ENCODE measurements around the gene CCDC124. TPM values are rescaled to one million over a fixed set of nuclear protein-coding genes. Genes with fewer than 3 reads are reported as not detected.

The CCDC124 gene
- total RNA-seq, 4 donors from 2014 or later: 73.1 to 110 (median 81.5) TPM

DNA sequence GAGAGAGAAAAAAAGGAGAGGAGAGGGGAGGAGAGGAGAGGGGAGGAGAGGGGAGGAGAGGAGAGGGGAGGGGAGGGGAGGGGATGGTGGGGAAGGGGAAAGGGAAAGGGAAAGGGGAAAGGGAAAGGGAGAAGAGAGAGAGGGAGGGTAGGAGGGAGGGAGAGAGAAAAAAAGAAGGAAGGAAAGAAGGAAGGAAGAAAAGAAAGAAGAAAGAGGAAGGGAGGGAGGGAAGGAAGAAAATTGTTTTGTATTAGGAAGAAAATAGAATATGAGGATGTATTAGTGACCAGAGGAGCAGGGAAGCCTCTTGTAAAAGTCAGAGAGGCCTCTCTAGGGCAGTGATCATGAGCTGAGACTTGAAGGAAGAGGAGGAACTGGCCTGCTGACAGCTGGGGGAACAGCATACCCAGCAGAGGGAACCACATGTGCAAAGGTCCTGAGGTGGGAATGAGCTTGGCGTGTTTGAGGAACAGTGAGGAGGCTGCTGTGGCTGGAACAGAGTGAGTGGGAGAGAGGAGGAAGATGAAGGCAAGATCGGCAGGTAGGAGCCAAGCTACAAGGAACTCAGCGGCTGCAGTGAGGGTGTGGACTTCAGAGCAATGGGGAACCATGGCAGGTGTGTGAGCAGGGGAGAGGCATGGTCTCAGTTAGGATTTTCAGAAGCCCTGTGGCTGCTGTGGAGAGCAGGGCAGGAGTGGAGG is 24.5 kb downstream of the CCDC124 start:
- no peaks in the 10 kb centered on the region for H3K36me3 ChIP-seq
- intact Hi-C loops (cut with DNase I; ENCODE audit: low total_unique reads): no loop called here
- no peak overlapping the region for H3K4me3 ChIP-seq
- ATAC-seq (no peak), DNase-seq (no peak)
- in situ Hi-C loops (cut with MboI; ENCODE audit: low sequenced_read_pairs in 4 of 4): no loop called here
- H3K27me3 ChIP-seq: peaks cover 44 to 56% (median 49%) of the 10 kb centered on the region in 3 donors
- H3K9me3 ChIP-seq: no peaks in the 10 kb centered on the region
- no peak overlapping the region for H3K27ac ChIP-seq
- H3K4me1 ChIP-seq: peaks cover 0 to 3% of the 10 kb centered on the region in 2 donors
- TF ChIP-seq, protein P1, sequence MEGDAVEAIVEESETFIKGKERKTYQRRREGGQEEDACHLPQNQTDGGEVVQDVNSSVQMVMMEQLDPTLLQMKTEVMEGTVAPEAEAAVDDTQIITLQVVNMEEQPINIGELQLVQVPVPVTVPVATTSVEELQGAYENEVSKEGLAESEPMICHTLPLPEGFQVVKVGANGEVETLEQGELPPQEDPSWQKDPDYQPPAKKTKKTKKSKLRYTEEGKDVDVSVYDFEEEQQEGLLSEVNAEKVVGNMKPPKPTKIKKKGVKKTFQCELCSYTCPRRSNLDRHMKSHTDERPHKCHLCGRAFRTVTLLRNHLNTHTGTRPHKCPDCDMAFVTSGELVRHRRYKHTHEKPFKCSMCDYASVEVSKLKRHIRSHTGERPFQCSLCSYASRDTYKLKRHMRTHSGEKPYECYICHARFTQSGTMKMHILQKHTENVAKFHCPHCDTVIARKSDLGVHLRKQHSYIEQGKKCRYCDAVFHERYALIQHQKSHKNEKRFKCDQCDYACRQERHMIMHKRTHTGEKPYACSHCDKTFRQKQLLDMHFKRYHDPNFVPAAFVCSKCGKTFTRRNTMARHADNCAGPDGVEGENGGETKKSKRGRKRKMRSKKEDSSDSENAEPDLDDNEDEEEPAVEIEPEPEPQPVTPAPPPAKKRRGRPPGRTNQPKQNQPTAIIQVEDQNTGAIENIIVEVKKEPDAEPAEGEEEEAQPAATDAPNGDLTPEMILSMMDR (IDR thresholded peaks at IDR 0.05 in 4 of 5, conservative IDR thresholded peaks at IDR 0.05 in 1 of 5): no peak
- no peak for TF ChIP-seq POLR2A (IDR thresholded peaks at IDR 0.05)

- H3K4me3 ChIP-seq: no peak overlapping the region
- no peaks in the 10 kb centered on the region for H3K4me1 ChIP-seq
- peaks cover 38 to 54% (median 43%) of the 10 kb centered on the region in 3 donors for H3K27me3 ChIP-seq
- no peak for TF ChIP-seq POLR2A (IDR thresholded peaks at IDR 0.05)
- TF ChIP-seq, protein P1 (IDR thresholded peaks at IDR 0.05 in 4 of 5, conservative IDR thresholded peaks at IDR 0.05 in 1 of 5): no peak
- intact Hi-C loops (cut with DNase I; ENCODE audit: low total_unique reads): no loop called here
- H3K27ac ChIP-seq: no peak overlapping the region
- H3K9me3 ChIP-seq: no peaks in the 10 kb centered on the region
- DNase-seq: no peak
- H3K36me3 ChIP-seq: no peaks in the 10 kb centered on the region
- in situ Hi-C loops (cut with MboI; ENCODE audit: low sequenced_read_pairs in 4 of 4): no loop called here
- no peak for ATAC-seq
Measured at GRCh38 chr19:17957885-17958284, 25.1 kb downstream of the CCDC124 start.

- no peak for TF ChIP-seq POLR2A (IDR thresholded peaks at IDR 0.05)
- TF ChIP-seq, protein P1 (IDR thresholded peaks at IDR 0.05 in 4 of 5, conservative IDR thresholded peaks at IDR 0.05 in 1 of 5): no peak
Measured at GRCh38 chr19:17963936-17964691, 31.3 kb downstream of the CCDC124 start.

DNA sequence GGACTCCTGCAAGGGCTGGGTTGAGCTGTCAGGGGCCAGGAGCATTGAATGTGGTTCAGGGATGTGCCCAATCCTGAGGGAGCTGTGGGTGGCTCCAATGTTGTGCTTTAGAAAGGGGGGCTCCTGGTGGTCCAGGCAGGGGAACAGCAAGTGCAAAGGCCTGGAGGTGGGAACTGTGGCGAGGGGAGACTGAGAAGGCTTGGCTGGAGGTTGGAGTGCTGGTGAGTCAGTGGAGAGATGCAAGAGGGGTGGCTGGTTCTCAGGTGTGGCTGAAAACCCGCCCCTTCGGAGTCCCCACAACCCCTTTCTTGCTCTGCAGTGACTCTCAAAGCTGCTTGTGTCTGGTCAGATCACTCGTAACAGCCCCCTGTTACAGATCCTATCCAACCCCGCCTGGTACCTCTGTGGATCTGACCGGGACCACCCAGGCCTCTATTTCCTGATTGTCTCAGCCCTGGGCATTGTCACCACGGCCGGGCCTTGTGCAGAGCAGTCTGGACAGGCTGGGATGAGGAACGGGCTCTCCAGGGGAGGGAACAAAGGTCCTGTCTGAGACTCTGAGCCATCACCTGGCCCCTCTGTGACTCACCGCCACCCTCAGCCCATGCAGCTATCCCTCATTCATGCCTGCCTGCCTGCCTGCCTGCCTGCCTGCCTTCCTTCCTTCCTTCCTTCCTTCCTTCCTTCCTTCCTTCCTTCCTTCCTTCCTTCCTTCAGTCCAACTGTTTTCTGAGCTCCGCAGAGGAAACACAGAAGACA is 32.7 kb downstream of the CCDC124 start:
- Histone ChIP-seq H3K9me3 (no peaks in the 10 kb centered on the region), H3K4me3 (no peak overlapping the region), H3K4me1 (no peaks in the 10 kb centered on the region), H3K27ac (no peak overlapping the region), H3K27me3 (peaks cover 34 to 53% (median 40%) of the 10 kb centered on the region in 3 donors), H3K36me3 (no peaks in the 10 kb centered on the region)
- intact Hi-C loops (cut with DNase I; ENCODE audit: low total_unique reads) (no loop called here), in situ Hi-C loops (cut with MboI; ENCODE audit: low sequenced_read_pairs in 4 of 4) (no loop called here)
- DNase-seq (no peak), ATAC-seq (no peak)
- no peak for TF ChIP-seq POLR2A (IDR thresholded peaks at IDR 0.05)
- TF ChIP-seq, protein P1 (IDR thresholded peaks at IDR 0.05 in 4 of 5, conservative IDR thresholded peaks at IDR 0.05 in 1 of 5): no peak

More at GRCh38 chr19:17963936-17964691, 31.3 kb downstream of the CCDC124 start:
- no peak overlapping the region for H3K27ac ChIP-seq
- no peaks in the 10 kb centered on the region for H3K9me3 ChIP-seq
- peaks cover 34 to 53% (median 40%) of the 10 kb centered on the region in 3 donors for H3K27me3 ChIP-seq
- no peak overlapping the region for H3K4me3 ChIP-seq
- ATAC-seq: no peak
- DNase-seq: no peak
- no peaks in the 10 kb centered on the region for H3K4me1 ChIP-seq
- in situ Hi-C loops (cut with MboI; ENCODE audit: low sequenced_read_pairs in 4 of 4): no loop called here
- intact Hi-C loops (cut with DNase I; ENCODE audit: low total_unique reads): no loop called here
- H3K36me3 ChIP-seq: no peaks in the 10 kb centered on the region
